Neuronal stem cell (in vitro differentiated cells): ENCODE results near the gene PRPF19.

ENCODE experiments used
- DNase-seq: peaks from one replicate; pipeline ENCODE4 v3.0.0-alpha.2; 2013; ENCODE audit warnings: low spot score
- H2AFZ ChIP-seq: one replicate; pipeline ENCODE4 v1.6.1; 2013; ENCODE audit warnings: mild to moderate bottlenecking, low read length, inconsistent platforms
- H2AK5ac ChIP-seq: 2 replicates; pipeline ENCODE4 v1.6.1; 2013; ENCODE audit warnings: low read depth, mild to moderate bottlenecking, inconsistent platforms, low read length, moderate library complexity, mixed read lengths
- H2BK120ac ChIP-seq: 2 replicates; pipeline ENCODE4 v1.6.1; 2013; ENCODE audit warnings: low read depth, mild to moderate bottlenecking, inconsistent platforms, low read length, moderate library complexity, mixed read lengths
- H2BK12ac ChIP-seq: one replicate; pipeline ENCODE4 v1.6.1; 2013; ENCODE audit warnings: low read length, inconsistent platforms
- H2BK15ac ChIP-seq: 2 replicates; pipeline ENCODE4 v1.6.1; 2013; ENCODE audit warnings: mild to moderate bottlenecking, low read length, inconsistent platforms, mixed read lengths
- H2BK5ac ChIP-seq: one replicate; pipeline ENCODE4 v1.6.1; 2013; ENCODE audit warnings: inconsistent platforms, mild to moderate bottlenecking, low read length, moderate library complexity
- H3K14ac ChIP-seq: one replicate; pipeline ENCODE4 v1.6.1; 2013; ENCODE audit warnings: low read length, inconsistent platforms
- H3K18ac ChIP-seq: 2 replicates; pipeline ENCODE4 v1.6.1; 2013; ENCODE audit warnings: low read length, inconsistent platforms
- H3K23ac ChIP-seq: 2 replicates; pipeline ENCODE4 v1.6.1; 2013; ENCODE audit warnings: low read depth, mild to moderate bottlenecking, mixed read lengths, low read length, inconsistent platforms; ENCODE audit not compliant: poor library complexity
- H3K27ac ChIP-seq: replicated peaks from 3 replicates; pipeline ENCODE4 v1.5.1; 2013; ENCODE audit warnings: low read length, inconsistent platforms
- H3K27me3 ChIP-seq, 3 experiments: 2 replicates each; pipeline ENCODE4 v1.6.1; 2013; ENCODE audit warnings: low read length in 3 of 3, mild to moderate bottlenecking in 2 of 3, inconsistent platforms in 1 of 3, low read depth in 1 of 3, mixed read lengths in 1 of 3, moderate library complexity in 1 of 3; ENCODE audit not compliant: control insufficient read depth in 3 of 3, insufficient read depth in 3 of 3
- H3K36me3 ChIP-seq, 2 donors: replicated peaks in 1 of 2; 2 replicates each; pipeline ENCODE4 v1.6.1; 2013; ENCODE audit warnings: low read length in 2 of 2; ENCODE audit not compliant: control insufficient read depth in 2 of 2, insufficient read depth in 2 of 2
- H3K4ac ChIP-seq: 2 replicates; pipeline ENCODE4 v1.6.1; 2013; ENCODE audit warnings: inconsistent platforms, mild to moderate bottlenecking, low read length, moderate library complexity
- H3K4me1 ChIP-seq, 2 donors: 1 replicate in 1 of 2; 2 replicates in 1 of 2; pipeline ENCODE4 v1.6.1; 2013; ENCODE audit warnings: low read length in 2 of 2, low read depth in 1 of 2; ENCODE audit not compliant: control insufficient read depth in 2 of 2, insufficient read depth in 1 of 2
- H3K4me2 ChIP-seq: one replicate; pipeline ENCODE4 v1.6.1; 2013; ENCODE audit warnings: mild to moderate bottlenecking, low read length, inconsistent platforms; ENCODE audit not compliant: insufficient read depth, poor library complexity, severe bottlenecking
- H3K4me3 ChIP-seq, 2 donors: 2 replicates each; pipeline ENCODE4 v1.5.1; 2013; ENCODE audit warnings: low read length in 2 of 2, mild to moderate bottlenecking in 2 of 2, inconsistent platforms in 1 of 2, moderate library complexity in 1 of 2
- H3K79me1 ChIP-seq: one replicate; pipeline ENCODE4 v1.6.1; 2013; ENCODE audit warnings: low read depth, mild to moderate bottlenecking, inconsistent platforms, low read length, moderate library complexity
- H3K9ac ChIP-seq: one replicate; pipeline ENCODE4 v1.6.1; 2013; ENCODE audit warnings: mild to moderate bottlenecking, low read depth, low read length, inconsistent platforms; ENCODE audit not compliant: poor library complexity
- H3K9me3 ChIP-seq, 2 donors: replicated peaks in 1 of 2; 2 replicates each; pipeline versions ENCODE3 to v1.6.1; 2013; ENCODE audit warnings: low read length in 2 of 2, mild to moderate bottlenecking in 2 of 2, inconsistent platforms in 1 of 2, low read depth in 1 of 2, mixed read lengths in 1 of 2, moderate library complexity in 1 of 2; ENCODE audit not compliant: control insufficient read depth in 2 of 2, insufficient read depth in 1 of 2
- H4K8ac ChIP-seq: one replicate; pipeline ENCODE4 v1.6.1; 2013; ENCODE audit warnings: low read depth, mild to moderate bottlenecking, inconsistent platforms, low read length, moderate library complexity
- H4K91ac ChIP-seq: one replicate; pipeline ENCODE4 v1.6.1; 2013; ENCODE audit warnings: low read length, low read depth, mild to moderate bottlenecking, inconsistent platforms; ENCODE audit not compliant: poor library complexity
- WGBS, 2 donors: extraction: QIAGEN DNeasy Blood & Tissue Kit; methylation state at CpG; one replicate each; pipeline ENCODE4 v1.1.7; 2013; ENCODE audit warnings: missing lambda C conversion rate in 2 of 2, mixed read lengths in 1 of 2; ENCODE audit not compliant: insufficient read length in 2 of 2, insufficient replicate concordance in 1 of 2; ENCODE audit errors: extremely low coverage in 2 of 2; 5-methylcytosine and 5-hydroxymethylcytosine counted together

Gene PRPF19

GRCh38 chr11:60848714-60849151 is 57.7 kb downstream of the PRPF19 start:
- Histone ChIP-seq H3K27me3 (no peaks in the 10 kb centered on the region), H2BK5ac (no peak overlapping the region), H2BK120ac (no peak overlapping the region), H2AK5ac (no peak overlapping the region), H3K4me1 (peaks cover 6 to 15% of the 10 kb centered on the region in 2 donors), H3K4ac (no peak overlapping the region), H3K9me3 (no peaks in the 10 kb centered on the region), H4K8ac (no peak overlapping the region), H2BK15ac (no peak overlapping the region), H3K23ac (no peak overlapping the region), H3K4me3 (no peak overlapping the region), H3K4me2 (no peak overlapping the region), H2BK12ac (no peak overlapping the region), H3K18ac (no peak overlapping the region), H3K9ac (no peak overlapping the region), H3K36me3 (peaks cover 36 to 52% of the 10 kb centered on the region in 2 donors), H3K27ac (no peak overlapping the region), H4K91ac (no peak overlapping the region), H2AFZ (no peak overlapping the region), H3K79me1 (peaks cover 4% of the 10 kb centered on the region), H3K14ac (no peak overlapping the region)
- no CpG with 5 or more reads among the region's 10 CpGs for WGBS, 2 donors
- no peak for DNase-seq

- peaks cover 36 to 52% of the 10 kb centered on the region in 2 donors for H3K36me3 ChIP-seq
- H2AK5ac ChIP-seq, result no peak overlapping the region
- peaks cover 4% of the 10 kb centered on the region for H3K79me1 ChIP-seq
- H3K4me3 ChIP-seq, result no peak overlapping the region
- H4K8ac ChIP-seq, result no peak overlapping the region
- H2BK12ac ChIP-seq, result no peak overlapping the region
- no peak overlapping the region for H2BK120ac ChIP-seq
- H3K4me2 ChIP-seq, result no peak overlapping the region
- H3K14ac ChIP-seq, result no peak overlapping the region
- H2BK5ac ChIP-seq, result no peak overlapping the region
- no peak overlapping the region for H3K23ac ChIP-seq
- H2BK15ac ChIP-seq, result no peak overlapping the region
- no peak overlapping the region for H3K9ac ChIP-seq
- H2AFZ ChIP-seq, result no peak overlapping the region
- DNase-seq, result no peak
- no peaks in the 10 kb centered on the region for H3K27me3 ChIP-seq
- H3K18ac ChIP-seq, result no peak overlapping the region
- H3K27ac ChIP-seq, result no peak overlapping the region
- H3K4ac ChIP-seq, result no peak overlapping the region
- no peaks in the 10 kb centered on the region for H3K9me3 ChIP-seq
- WGBS, 2 donors, result no CpG with 5 or more reads among the region's 12 CpGs
- H4K91ac ChIP-seq, result no peak overlapping the region
- peaks cover 9 to 18% of the 10 kb centered on the region in 2 donors for H3K4me1 ChIP-seq
Observed at GRCh38 chr11:60847896-60848295, 58.5 kb downstream of the PRPF19 start.

GRCh38 chr11:60847281-60847680 is 59.1 kb downstream of the PRPF19 start:
- Histone ChIP-seq H2BK5ac (no peak overlapping the region), H3K4me3 (no peak overlapping the region), H3K36me3 (peaks cover 36 to 52% of the 10 kb centered on the region in 2 donors)

GRCh38 chr11:60845338-60845737 is 61.0 kb downstream of the PRPF19 start:
- Histone ChIP-seq H3K27ac (no peak overlapping the region), H2BK15ac (no peak overlapping the region), H3K9me3 (no peaks in the 10 kb centered on the region), H2AK5ac (no peak overlapping the region), H3K4me2 (no peak overlapping the region), H2BK5ac (no peak overlapping the region), H2BK12ac (no peak overlapping the region), H4K8ac (no peak overlapping the region), H3K27me3 (no peaks in the 10 kb centered on the region), H3K4me3 (no peak overlapping the region), H3K9ac (peak overlapping the region; percentile 45), H3K4me1 (peaks cover 14 to 21% of the 10 kb centered on the region in 2 donors), H4K91ac (no peak overlapping the region), H3K79me1 (peaks cover 11% of the 10 kb centered on the region), H3K23ac (no peak overlapping the region), H2BK120ac (no peak overlapping the region), H3K4ac (no peak overlapping the region), H2AFZ (no peak overlapping the region), H3K14ac (no peak overlapping the region), H3K18ac (no peak overlapping the region), H3K36me3 (peaks cover 25 to 37% of the 10 kb centered on the region in 2 donors)
- no peak for DNase-seq
- no CpG with 5 or more reads among the region's 8 CpGs for WGBS, 2 donors

More at GRCh38 chr11:60847281-60847680, 59.1 kb downstream of the PRPF19 start:
- Histone ChIP-seq H3K18ac (no peak overlapping the region), H2BK12ac (no peak overlapping the region), H4K91ac (no peak overlapping the region), H3K79me1 (peaks cover 9% of the 10 kb centered on the region), H2AK5ac (no peak overlapping the region), H3K9ac (no peak overlapping the region), H3K27ac (no peak overlapping the region), H2BK15ac (no peak overlapping the region), H2AFZ (no peak overlapping the region), H3K4ac (no peak overlapping the region), H2BK120ac (no peak overlapping the region), H3K27me3 (no peaks in the 10 kb centered on the region), H3K14ac (no peak overlapping the region), H3K4me2 (no peak overlapping the region), H3K23ac (no peak overlapping the region), H3K9me3 (no peaks in the 10 kb centered on the region), H3K4me1 (peaks cover 9 to 18% of the 10 kb centered on the region in 2 donors), H4K8ac (no peak overlapping the region)
- DNase-seq, result no peak
- WGBS, 2 donors, result no CpG with 5 or more reads among the region's 13 CpGs
